Measurements from ENCODE around the gene DIAPH1. TPM values are rescaled to one million over a fixed set of nuclear protein-coding genes. Genes with fewer than 3 reads are reported as not detected.

DIAPH1 gene
- total RNA-seq, 1 donor from 2014 or later = 65.8 TPM

GRCh38 chr5:141630570-141631140 lies 11.9 kb upstream of the DIAPH1 start:
- H3K4me3 ChIP-seq = no peak overlapping the region
- DNase-seq (ENCODE audit: low spot score in 2 of 2) = peak in 1 of 2 donors; percentile 52
- H3K9me3 ChIP-seq = no peaks in the 10 kb centered on the region
- no peak overlapping the region for H3K27ac ChIP-seq
- intact Hi-C loops (cut with DNase I) = no loop called here
- peaks cover 38 to 39% of the 10 kb centered on the region in 2 donors for H3K36me3 ChIP-seq
- no peaks in the 10 kb centered on the region for H3K27me3 ChIP-seq
- peaks cover under 1 to 11% of the 10 kb centered on the region in 2 donors for H3K4me1 ChIP-seq
- no peak for TF ChIP-seq CTCF (IDR thresholded peaks at IDR 0.05)

GRCh38 chr5:141628175-141628788 lies 9.5 kb upstream of the DIAPH1 start:
- DNase-seq (ENCODE audit: low spot score in 2 of 2) = peak in 1 of 2 donors; percentile 55
- TF ChIP-seq CTCF (IDR thresholded peaks at IDR 0.05) = no peak
- Histone ChIP-seq H3K4me3 (no peak overlapping the region), H3K27ac (no peak overlapping the region), H3K4me1 (no peaks in the 10 kb centered on the region), H3K36me3 (peaks cover 46 to 61% of the 10 kb centered on the region in 2 donors), H3K9me3 (no peaks in the 10 kb centered on the region), H3K27me3 (no peaks in the 10 kb centered on the region)
- intact Hi-C loops (cut with DNase I) = no loop called here

GRCh38 chr5:141623611-141624010 lies 4.8 kb upstream of the DIAPH1 start:
- H3K4me3 ChIP-seq = no peak overlapping the region
- peaks cover 0 to 4% of the 10 kb centered on the region in 2 donors for H3K4me1 ChIP-seq
- peaks cover 65 to 79% of the 10 kb centered on the region in 2 donors for H3K36me3 ChIP-seq
- no peak overlapping the region for H3K27ac ChIP-seq
- no peak for TF ChIP-seq CTCF (IDR thresholded peaks at IDR 0.05)
- H3K27me3 ChIP-seq = no peaks in the 10 kb centered on the region
- H3K9me3 ChIP-seq = no peaks in the 10 kb centered on the region
- DNase-seq (ENCODE audit: low spot score in 2 of 2) = no peak
- intact Hi-C loops (cut with DNase I) = no loop called here

DNA sequence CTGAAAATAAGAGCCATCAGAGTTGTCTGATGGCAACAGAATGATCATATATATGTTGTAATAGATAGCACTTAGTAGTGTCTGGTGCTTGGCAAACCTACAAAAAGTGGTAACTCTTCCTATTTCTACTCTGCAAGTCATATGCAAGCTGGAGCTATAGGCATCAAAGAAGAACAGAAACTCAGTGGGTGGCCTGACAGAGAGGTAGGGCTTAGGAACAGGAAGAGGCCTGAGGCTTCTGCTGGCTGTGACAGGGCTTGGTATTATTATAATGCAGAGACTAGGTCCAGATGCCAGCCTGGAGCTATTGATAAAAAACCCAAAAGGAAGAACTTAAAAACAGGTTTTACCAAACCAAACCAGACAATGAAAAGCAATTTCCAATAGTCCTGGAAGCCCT lies 4.4 kb upstream of the DIAPH1 start:
- Histone ChIP-seq H3K4me3 (no peak overlapping the region), H3K4me1 (peaks cover 0 to 4% of the 10 kb centered on the region in 2 donors), H3K27ac (no peak overlapping the region), H3K27me3 (no peaks in the 10 kb centered on the region), H3K36me3 (peaks cover 61 to 75% of the 10 kb centered on the region in 2 donors), H3K9me3 (no peaks in the 10 kb centered on the region)
- intact Hi-C loops (cut with DNase I) = no loop called here
- TF ChIP-seq CTCF (IDR thresholded peaks at IDR 0.05) = no peak
- DNase-seq (ENCODE audit: low spot score in 2 of 2) = no peak

DNA sequence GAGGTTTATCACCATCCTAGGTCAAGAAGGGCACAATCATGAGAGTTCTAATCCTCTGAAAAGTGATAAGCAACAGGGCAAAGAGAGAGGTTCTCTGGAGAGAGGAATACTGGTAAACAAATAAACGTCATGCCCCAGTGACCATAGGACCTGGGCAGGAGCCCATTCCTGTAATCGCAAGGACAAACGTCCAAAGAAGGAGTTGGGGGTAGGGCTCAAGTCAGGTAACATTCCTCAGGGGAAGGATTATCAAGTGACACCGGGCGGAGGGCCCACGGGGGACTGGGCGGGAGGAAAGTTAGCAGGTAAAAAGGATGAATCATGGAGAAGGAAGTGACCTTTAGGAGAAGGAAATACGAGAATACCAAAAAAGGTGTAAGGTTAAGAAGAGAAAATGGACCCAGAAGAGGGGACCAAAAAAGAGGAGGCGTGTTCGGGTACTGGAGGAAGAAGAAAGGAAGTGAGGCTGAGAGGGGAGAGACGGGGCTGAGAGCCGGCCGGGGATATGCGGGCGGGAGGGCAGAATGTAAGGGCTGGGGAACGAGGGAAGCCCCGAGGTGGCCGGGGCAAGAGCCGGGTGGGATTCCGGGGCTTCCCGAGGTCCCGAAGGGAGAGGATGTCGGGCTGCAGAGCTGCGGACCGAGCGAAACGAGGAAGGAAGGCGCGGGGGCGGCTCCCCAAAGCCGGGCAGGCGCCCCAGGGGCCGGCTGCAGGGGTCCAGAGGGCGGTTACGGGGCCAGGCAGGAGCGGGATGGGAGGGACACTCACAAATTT lies 583 bp downstream of the DIAPH1 start:
- Histone ChIP-seq H3K4me1 (peaks cover 0 to 30% of the 10 kb centered on the region in 2 donors), H3K9me3 (no peaks in the 10 kb centered on the region), H3K36me3 (peaks cover 28 to 30% of the 10 kb centered on the region in 2 donors), H3K4me3 (peak overlapping the region; percentile 69 to 100), H3K27ac (peak overlapping the region; percentile 96 to 100), H3K27me3 (no peaks in the 10 kb centered on the region)
- peak in 1 of 2 donors; percentile 73 for DNase-seq (ENCODE audit: low spot score in 2 of 2)
- TF ChIP-seq CTCF (IDR thresholded peaks at IDR 0.05) = no peak
- intact Hi-C loops (cut with DNase I) = loop anchor here (2.0 to 5.0 kb wide), 2 partner anchors 19 to 141 kb away; partner anchors contain the start of genes HDAC3, PCDHGC3 and RELL2

Measured in ascending aorta (tissue), 2 donors.